RWPE1 (cell line): Measurements from ENCODE around the gene LBR.

Experiments used
- CTCF ChIA-PET: fragments of 350-600 bp; sonication (Branson Sonifier 250); formaldehyde crosslinking; extraction: SDS; loops from one replicate; lab custom pipeline; 2021; lab: Yijun Ruan, JAX
- POLR2A ChIA-PET: fragments of 400-600 bp; formaldehyde crosslinking; extraction: SDS; loops from one replicate; lab custom pipeline; 2020; ENCODE audit warnings: antibody characterized with exemption; ENCODE audit not compliant: low non-redundant PET; lab: Yijun Ruan, JAX
- DNase-seq: peaks from one replicate; pipeline ENCODE4 v3.0.0; 2012; ENCODE audit warnings: low spot score
- H3K27ac ChIP-seq: fragments of 450-650 bp; 2 replicates; pipeline ENCODE4 v1.5.1; 2017
- TF ChIP-seq, protein P1 (sequence below): fragments of 450-650 bp; conservative IDR thresholded peaks from 2 replicates; pipeline ENCODE4 v1.5.1; 2017; ENCODE audit warnings: low read depth, mild to moderate bottlenecking

LBR gene

GRCh38 chr1:225460021-225460736 lies 32.3 kb upstream of the LBR start:
- POLR2A ChIA-PET = interaction anchor here (0.5 to 0.6 kb wide), 3 partner anchors 15 to 37 kb away, joined by 3 to 7 read pairs (median 3); no protein-coding TSS in a partner anchor
- H3K27ac ChIP-seq = peak overlapping the region; percentile 62
- TF ChIP-seq, protein P1, sequence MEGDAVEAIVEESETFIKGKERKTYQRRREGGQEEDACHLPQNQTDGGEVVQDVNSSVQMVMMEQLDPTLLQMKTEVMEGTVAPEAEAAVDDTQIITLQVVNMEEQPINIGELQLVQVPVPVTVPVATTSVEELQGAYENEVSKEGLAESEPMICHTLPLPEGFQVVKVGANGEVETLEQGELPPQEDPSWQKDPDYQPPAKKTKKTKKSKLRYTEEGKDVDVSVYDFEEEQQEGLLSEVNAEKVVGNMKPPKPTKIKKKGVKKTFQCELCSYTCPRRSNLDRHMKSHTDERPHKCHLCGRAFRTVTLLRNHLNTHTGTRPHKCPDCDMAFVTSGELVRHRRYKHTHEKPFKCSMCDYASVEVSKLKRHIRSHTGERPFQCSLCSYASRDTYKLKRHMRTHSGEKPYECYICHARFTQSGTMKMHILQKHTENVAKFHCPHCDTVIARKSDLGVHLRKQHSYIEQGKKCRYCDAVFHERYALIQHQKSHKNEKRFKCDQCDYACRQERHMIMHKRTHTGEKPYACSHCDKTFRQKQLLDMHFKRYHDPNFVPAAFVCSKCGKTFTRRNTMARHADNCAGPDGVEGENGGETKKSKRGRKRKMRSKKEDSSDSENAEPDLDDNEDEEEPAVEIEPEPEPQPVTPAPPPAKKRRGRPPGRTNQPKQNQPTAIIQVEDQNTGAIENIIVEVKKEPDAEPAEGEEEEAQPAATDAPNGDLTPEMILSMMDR = no peak
- CTCF ChIA-PET = interaction anchor here (0.6 to 2.5 kb wide), 4 partner anchors 10 to 471 kb away, joined by 4 to 27 read pairs (median 6); no protein-coding TSS in a partner anchor
- no peak for DNase-seq

GRCh38 chr1:225458222-225458631 lies 30.4 kb upstream of the LBR start:
- TF ChIP-seq, protein P1 = no peak
- ChIA-PET POLR2A (no interaction called here), CTCF (no interaction called here)
- no peak for DNase-seq
- H3K27ac ChIP-seq = no peak overlapping the region

DNA sequence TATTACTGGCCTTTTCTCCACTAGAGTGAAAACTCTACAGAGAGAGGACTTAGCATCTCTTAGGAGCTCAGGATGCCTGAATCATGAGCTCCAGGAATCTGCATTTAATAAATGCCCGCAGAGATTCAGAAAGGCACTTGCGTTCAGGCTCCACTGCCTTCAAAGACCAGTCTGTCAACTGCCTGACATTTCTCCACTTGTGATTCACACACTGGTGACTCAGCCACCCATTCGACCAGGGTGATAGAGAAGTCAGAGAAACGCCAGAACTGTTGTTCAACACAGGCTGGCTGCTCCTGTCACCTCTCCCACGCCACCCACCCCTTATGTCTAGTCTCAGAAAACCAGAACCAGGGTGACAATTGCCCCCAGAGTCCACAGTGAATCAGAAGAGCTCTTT lies 26.9 kb upstream of the LBR start:
- peak; percentile 95 for DNase-seq
- CTCF ChIA-PET = interaction anchor here (0.6 to 1.8 kb wide), 3 partner anchors 11 to 32 kb away, joined by 3 to 9 read pairs (median 3); no protein-coding TSS in a partner anchor
- POLR2A ChIA-PET = interaction anchor here (0.6 to 0.9 kb wide), 2 partner anchors 26 to 422 kb away, joined by 3 read pairs; no protein-coding TSS in a partner anchor
- TF ChIP-seq, protein P1 = no peak
- peak overlapping the region; percentile 47 for H3K27ac ChIP-seq

GRCh38 chr1:225453797-225454648 lies 26.2 kb upstream of the LBR start:
- DNase-seq = peak; percentile 61
- POLR2A ChIA-PET = interaction anchor here (0.9 kb wide), 1 partner anchor 25 kb away, joined by 3 read pairs; no protein-coding TSS in a partner anchor
- TF ChIP-seq, protein P1 = no peak

GRCh38 chr1:225451840-225452515 lies 24.1 kb upstream of the LBR start:
- ChIA-PET POLR2A (no interaction called here), CTCF (interaction anchor here (0.6 to 1.1 kb wide), 2 partner anchors 23 to 28 kb away, joined by 3 read pairs; no protein-coding TSS in a partner anchor)
- TF ChIP-seq, protein P1 = no peak
- peak overlapping the region; percentile 79; the same call in 1 of the 2 replicates for H3K27ac ChIP-seq
- DNase-seq = no peak

More at GRCh38 chr1:225453797-225454648, 26.2 kb upstream of the LBR start:
- peak overlapping the region; percentile 47; the same call in 1 of the 2 replicates for H3K27ac ChIP-seq
- CTCF ChIA-PET = interaction anchor here (1.8 kb wide), 1 partner anchor 21 kb away, joined by 9 read pairs; no protein-coding TSS in a partner anchor
